ENCODE data around the gene SETD1B. TPM values are rescaled to one million over a fixed set of nuclear protein-coding genes. Genes with fewer than 3 reads are reported as not detected.

Gene SETD1B
- total and polyA plus RNA-seq, 2 donors (not counting 1 experiment from before 2014, with no cell fraction given), result 1.2 to 3.5 TPM

DNA sequence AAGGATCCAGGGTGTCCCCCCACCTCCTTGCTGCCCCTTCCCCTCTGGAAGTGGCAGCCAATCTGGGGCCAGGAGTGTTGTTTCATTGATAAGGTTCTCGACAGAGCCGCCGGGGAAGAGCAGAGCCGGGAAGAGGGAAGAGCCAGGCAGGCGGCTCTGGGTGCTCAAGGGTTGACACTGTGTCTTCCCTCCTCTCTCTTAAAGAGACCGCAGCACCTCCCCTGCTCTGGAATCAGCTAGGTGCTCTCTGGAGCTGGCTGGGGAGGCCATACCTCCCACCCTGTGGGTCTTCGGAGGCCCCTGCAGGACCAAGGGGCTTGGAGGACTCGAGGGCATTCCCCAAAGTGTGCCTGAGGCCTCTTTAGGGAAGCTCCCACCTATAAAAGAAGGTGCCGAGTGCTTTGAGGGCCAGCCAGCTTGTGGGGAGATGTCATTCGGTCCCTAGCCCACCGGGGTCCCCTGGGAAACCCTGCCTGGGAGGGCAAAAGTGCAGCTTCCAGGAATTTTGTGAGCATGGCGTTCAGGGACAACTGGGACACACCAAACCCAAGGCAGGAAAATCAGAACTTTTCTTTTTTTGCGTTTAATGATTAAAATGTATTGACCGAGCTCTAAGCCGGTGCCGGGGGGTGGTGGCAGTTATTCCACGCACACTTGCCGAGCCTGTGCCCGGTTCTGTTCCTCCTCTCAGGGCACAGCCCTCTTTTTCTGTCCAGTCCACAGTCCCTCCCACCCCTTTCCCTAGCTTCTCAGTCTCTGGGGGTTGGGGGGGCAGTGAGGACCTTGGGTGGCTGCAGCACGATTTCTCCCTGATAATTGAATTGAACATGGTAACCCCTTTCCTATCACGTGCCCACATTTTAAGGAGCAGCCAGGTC is 3.0 kb downstream of the SETD1B start:
- peaks cover 29% of the 10 kb centered on the region for H3K36me3 ChIP-seq (ENCODE audit: control insufficient read depth, insufficient read depth, low read length)
- H3K9me3 ChIP-seq (ENCODE audit: control insufficient read depth, insufficient read depth, low read depth, low read length), result no peaks in the 10 kb centered on the region
- peak overlapping the region; percentile 57 for H3K27ac ChIP-seq (ENCODE audit: insufficient read depth, low read length)
- H4K20me1 ChIP-seq (ENCODE audit: control insufficient read depth, extremely low read depth, insufficient read depth, low read length), result no peaks in the 10 kb centered on the region
- no peaks in the 10 kb centered on the region for H3K27me3 ChIP-seq (ENCODE audit: control insufficient read depth, insufficient read depth, low read length)
- DNase-seq (ENCODE audit: low read depth in 2 of 2), result no peak
- TF ChIP-seq EZH2 (IDR thresholded peaks at IDR 0.05; ENCODE audit: low read length, missing control alignments), result no peak
- TF ChIP-seq, protein P1, sequence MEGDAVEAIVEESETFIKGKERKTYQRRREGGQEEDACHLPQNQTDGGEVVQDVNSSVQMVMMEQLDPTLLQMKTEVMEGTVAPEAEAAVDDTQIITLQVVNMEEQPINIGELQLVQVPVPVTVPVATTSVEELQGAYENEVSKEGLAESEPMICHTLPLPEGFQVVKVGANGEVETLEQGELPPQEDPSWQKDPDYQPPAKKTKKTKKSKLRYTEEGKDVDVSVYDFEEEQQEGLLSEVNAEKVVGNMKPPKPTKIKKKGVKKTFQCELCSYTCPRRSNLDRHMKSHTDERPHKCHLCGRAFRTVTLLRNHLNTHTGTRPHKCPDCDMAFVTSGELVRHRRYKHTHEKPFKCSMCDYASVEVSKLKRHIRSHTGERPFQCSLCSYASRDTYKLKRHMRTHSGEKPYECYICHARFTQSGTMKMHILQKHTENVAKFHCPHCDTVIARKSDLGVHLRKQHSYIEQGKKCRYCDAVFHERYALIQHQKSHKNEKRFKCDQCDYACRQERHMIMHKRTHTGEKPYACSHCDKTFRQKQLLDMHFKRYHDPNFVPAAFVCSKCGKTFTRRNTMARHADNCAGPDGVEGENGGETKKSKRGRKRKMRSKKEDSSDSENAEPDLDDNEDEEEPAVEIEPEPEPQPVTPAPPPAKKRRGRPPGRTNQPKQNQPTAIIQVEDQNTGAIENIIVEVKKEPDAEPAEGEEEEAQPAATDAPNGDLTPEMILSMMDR (conservative IDR thresholded peaks at IDR 0.05 in 1 of 2, IDR thresholded peaks at IDR 0.05 in 1 of 2; ENCODE audit: low read depth in 1 of 2, low read length in 2 of 2), result no peak
- H3K4me3 ChIP-seq (replicated peaks in 1 of 4; ENCODE audit: control extremely low read depth in 1 of 4, insufficient read depth in 1 of 4, low read depth in 3 of 4, low read length in 4 of 4), result peak overlapping the region; percentile 79 to 87 (median 83)
- H3K4me1 ChIP-seq (ENCODE audit: control insufficient read depth, extremely low read depth, insufficient read depth, low read length), result peaks cover 14% of the 10 kb centered on the region
- H3K9ac ChIP-seq (ENCODE audit: insufficient read depth, low read length), result peak overlapping the region; percentile 17
- peak overlapping the region; percentile 100 for H3K4me2 ChIP-seq (ENCODE audit: extremely low read depth, insufficient read depth, low read length)
- no peak overlapping the region for H2AFZ ChIP-seq (ENCODE audit: low read length)
- peaks cover 79% of the 10 kb centered on the region for H3K79me2 ChIP-seq (ENCODE audit: control insufficient read depth, insufficient read depth, low read length)

DNA sequence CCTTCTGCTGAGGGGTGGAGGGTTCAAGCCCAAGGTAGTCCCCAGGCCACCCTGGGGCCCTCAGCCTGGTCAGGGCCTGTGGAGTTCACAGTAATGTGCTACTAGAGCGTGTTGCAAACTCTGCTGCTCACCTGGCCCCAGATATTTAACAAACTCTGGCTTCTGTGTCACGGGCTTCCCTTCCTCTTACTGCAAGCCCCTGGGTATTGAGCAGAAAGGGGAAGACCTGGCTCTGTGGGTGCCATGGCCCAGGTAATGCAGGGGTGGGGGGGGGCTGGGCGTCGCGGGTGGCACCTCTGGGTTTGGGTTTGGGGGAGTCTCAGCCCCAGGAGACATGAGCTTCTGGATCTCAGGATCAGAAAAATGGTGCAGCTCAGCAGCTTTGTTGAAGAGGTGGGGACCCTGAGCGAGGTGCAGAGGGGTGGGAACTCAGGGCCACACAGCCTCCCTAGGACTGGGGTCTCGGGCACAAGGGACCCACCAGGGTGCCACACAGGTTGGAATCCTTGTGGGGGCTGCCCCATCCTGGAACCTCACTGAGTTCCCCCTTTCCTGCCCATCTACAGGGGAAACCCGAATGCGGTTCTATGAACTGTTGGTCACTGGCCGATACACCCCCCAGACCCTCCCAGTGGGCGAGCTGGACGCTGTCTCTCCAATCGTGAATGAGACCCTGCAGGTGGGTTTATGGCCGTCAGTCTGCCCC is 4.0 kb downstream of the SETD1B start:
- Histone ChIP-seq H4K20me1 (ENCODE audit: control insufficient read depth, extremely low read depth, insufficient read depth, low read length) (no peaks in the 10 kb centered on the region), H3K4me2 (ENCODE audit: extremely low read depth, insufficient read depth, low read length) (no peak overlapping the region), H2AFZ (ENCODE audit: low read length) (no peak overlapping the region), H3K27me3 (ENCODE audit: control insufficient read depth, insufficient read depth, low read length) (no peaks in the 10 kb centered on the region), H3K9me3 (ENCODE audit: control insufficient read depth, insufficient read depth, low read depth, low read length) (no peaks in the 10 kb centered on the region), H3K4me1 (ENCODE audit: control insufficient read depth, extremely low read depth, insufficient read depth, low read length) (peaks cover 14% of the 10 kb centered on the region), H3K9ac (ENCODE audit: insufficient read depth, low read length) (no peak overlapping the region), H3K36me3 (ENCODE audit: control insufficient read depth, insufficient read depth, low read length) (peaks cover 32% of the 10 kb centered on the region), H3K27ac (ENCODE audit: insufficient read depth, low read length) (no peak overlapping the region), H3K79me2 (ENCODE audit: control insufficient read depth, insufficient read depth, low read length) (peaks cover 80% of the 10 kb centered on the region), H3K4me3 (replicated peaks in 1 of 4; ENCODE audit: control extremely low read depth in 1 of 4, insufficient read depth in 1 of 4, low read depth in 3 of 4, low read length in 4 of 4) (no peak overlapping the region)
- TF ChIP-seq EZH2 (IDR thresholded peaks at IDR 0.05; ENCODE audit: low read length, missing control alignments), result no peak
- TF ChIP-seq, protein P1 (conservative IDR thresholded peaks at IDR 0.05 in 1 of 2, IDR thresholded peaks at IDR 0.05 in 1 of 2; ENCODE audit: low read depth in 1 of 2, low read length in 2 of 2), result no peak
- no peak for DNase-seq (ENCODE audit: low read depth in 2 of 2)

DNA sequence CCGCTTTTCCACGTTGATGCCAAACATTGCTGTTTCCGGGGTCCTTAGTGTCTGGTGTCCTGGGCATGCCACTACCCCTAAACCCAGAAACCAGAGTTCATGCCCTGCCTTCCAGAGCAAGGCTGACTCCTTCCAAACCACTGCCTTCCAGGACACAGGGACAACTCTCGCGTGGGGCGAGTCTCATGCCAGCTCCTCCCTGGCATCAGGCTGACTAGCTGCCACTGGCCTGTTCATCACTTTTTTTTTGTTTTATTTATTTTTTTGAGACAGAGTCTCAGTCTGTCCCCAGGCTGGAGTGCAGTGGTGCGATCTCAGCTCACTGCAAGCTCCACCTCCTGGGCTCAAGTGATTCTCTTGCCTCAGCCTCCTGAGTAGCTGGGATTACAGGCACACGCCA is 4.8 kb downstream of the SETD1B start:
- Histone ChIP-seq H3K27ac (ENCODE audit: insufficient read depth, low read length) (no peak overlapping the region), H3K9me3 (ENCODE audit: control insufficient read depth, insufficient read depth, low read depth, low read length) (no peaks in the 10 kb centered on the region), H2AFZ (ENCODE audit: low read length) (no peak overlapping the region), H4K20me1 (ENCODE audit: control insufficient read depth, extremely low read depth, insufficient read depth, low read length) (no peaks in the 10 kb centered on the region), H3K79me2 (ENCODE audit: control insufficient read depth, insufficient read depth, low read length) (peaks cover 88% of the 10 kb centered on the region), H3K36me3 (ENCODE audit: control insufficient read depth, insufficient read depth, low read length) (peaks cover 32% of the 10 kb centered on the region), H3K4me3 (replicated peaks in 1 of 4; ENCODE audit: control extremely low read depth in 1 of 4, insufficient read depth in 1 of 4, low read depth in 3 of 4, low read length in 4 of 4) (no peak overlapping the region), H3K4me1 (ENCODE audit: control insufficient read depth, extremely low read depth, insufficient read depth, low read length) (peaks cover 14% of the 10 kb centered on the region), H3K4me2 (ENCODE audit: extremely low read depth, insufficient read depth, low read length) (no peak overlapping the region), H3K9ac (ENCODE audit: insufficient read depth, low read length) (no peak overlapping the region), H3K27me3 (ENCODE audit: control insufficient read depth, insufficient read depth, low read length) (no peaks in the 10 kb centered on the region)
- TF ChIP-seq, protein P1 (conservative IDR thresholded peaks at IDR 0.05 in 1 of 2, IDR thresholded peaks at IDR 0.05 in 1 of 2; ENCODE audit: low read depth in 1 of 2, low read length in 2 of 2), result no peak
- TF ChIP-seq EZH2 (IDR thresholded peaks at IDR 0.05; ENCODE audit: low read length, missing control alignments), result no peak
- DNase-seq (ENCODE audit: low read depth in 2 of 2), result no peak

Data from fibroblast of lung (primary cell).